NCI-H187 (cell line): ENCODE results near the gene ETFA.

Source experiments
- DNase-seq, 2 experiments: peaks; one replicate each; lab custom pipeline; 2025; lab: John Stamatoyannopoulos, UW

ETFA gene

GRCh38 chr15:76173317-76173834, 137.9 kb downstream of the ETFA start:
- DNase-seq, result no peak

- DNase-seq, result no peak
Measured at GRCh38 chr15:76172782-76173181, 138.5 kb downstream of the ETFA start.

GRCh38 chr15:76169911-76170800, 141.1 kb downstream of the ETFA start:
- no peak for DNase-seq

GRCh38 chr15:76169018-76169417, 142.3 kb downstream of the ETFA start:
- DNase-seq, result no peak

- no peak for DNase-seq
Measured at GRCh38 chr15:76168237-76168984, 142.9 kb downstream of the ETFA start.

GRCh38 chr15:76165951-76166350, 145.3 kb downstream of the ETFA start:
- no peak for DNase-seq
